CD8-positive, alpha-beta memory T cell (primary cell): ENCODE data around the gene NECTIN1. TPM values are rescaled to one million over a fixed set of nuclear protein-coding genes. Genes with fewer than 3 reads are reported as not detected.

ENCODE experiments used
- CTCF ChIA-PET: fragments of 350-600 bp; sonication (Branson Sonifier 250); formaldehyde crosslinking; loops from one replicate; lab custom pipeline; 2021; ENCODE audit warnings: antibody characterized with exemption; lab: Charles Lee
- POLR2A ChIA-PET: fragments of 350-600 bp; sonication (Branson Sonifier 250); formaldehyde crosslinking; loops from one replicate; lab custom pipeline; 2021; ENCODE audit warnings: antibody characterized with exemption; lab: Charles Lee
- DNase-seq, 5 donors: peaks; one replicate each; pipeline versions ENCODE4 v3.0.0 to v3.0.0-alpha.2; 2020 to 2022; ENCODE audit warnings: mixed read lengths in 1 of 5
- H3K27ac ChIP-seq: one replicate; pipeline ENCODE4 v1.7.0; 2013; ENCODE audit warnings: low read depth, mild to moderate bottlenecking, low read length, moderate library complexity
- H3K27me3 ChIP-seq: 2 replicates; pipeline ENCODE4 v1.7.0; 2013; ENCODE audit warnings: low read length, mild to moderate bottlenecking; ENCODE audit not compliant: insufficient read depth, poor library complexity, severe bottlenecking
- H3K36me3 ChIP-seq: 2 replicates; pipeline ENCODE4 v1.7.0; 2013; ENCODE audit warnings: mild to moderate bottlenecking, low read length, moderate library complexity; ENCODE audit not compliant: insufficient read depth
- H3K4me1 ChIP-seq: 2 replicates; pipeline ENCODE4 v1.7.0; 2013; ENCODE audit warnings: mild to moderate bottlenecking, low read length, moderate library complexity; ENCODE audit not compliant: insufficient read depth
- H3K4me3 ChIP-seq: 2 replicates; pipeline ENCODE4 v1.7.0; 2013; ENCODE audit warnings: mild to moderate bottlenecking, low read length
- H3K9me3 ChIP-seq: 2 replicates; pipeline ENCODE4 v1.7.0; 2013; ENCODE audit warnings: mild to moderate bottlenecking, low read length
- H3K27ac Mint-ChIP-seq, 8 donors: one replicate each; pipeline ENCODE4 v1.8.0; 2020 to 2021; ENCODE audit warnings: mixed read lengths in 8 of 8, mild to moderate bottlenecking in 6 of 8, inconsistent platforms in 3 of 8, moderate library complexity in 3 of 8
- H3K27me3 Mint-ChIP-seq, 2 donors: one replicate each; pipeline ENCODE4 v1.8.0; 2020 to 2021; ENCODE audit warnings: mixed read lengths in 2 of 2, mild to moderate bottlenecking in 1 of 2, moderate library complexity in 1 of 2
- H3K36me3 Mint-ChIP-seq, 3 donors: one replicate each; pipeline ENCODE4 v1.8.0; 2020 to 2021; ENCODE audit warnings: mixed read lengths in 3 of 3, inconsistent platforms in 1 of 3, mild to moderate bottlenecking in 1 of 3
- H3K4me1 Mint-ChIP-seq, 3 donors: one replicate each; pipeline ENCODE4 v1.8.0; 2020 to 2021; ENCODE audit warnings: mixed read lengths in 3 of 3, inconsistent platforms in 1 of 3, mild to moderate bottlenecking in 1 of 3
- H3K4me3 Mint-ChIP-seq, 7 donors: one replicate each; pipeline ENCODE4 v1.8.0; 2020 to 2021; ENCODE audit warnings: mixed read lengths in 7 of 7, mild to moderate bottlenecking in 6 of 7, moderate library complexity in 4 of 7, inconsistent platforms in 2 of 7
- H3K9me3 Mint-ChIP-seq, 5 donors: one replicate each; pipeline ENCODE4 v1.8.0; 2020 to 2022; ENCODE audit warnings: mixed read lengths in 5 of 5, mild to moderate bottlenecking in 3 of 5, moderate library complexity in 2 of 5, inconsistent platforms in 1 of 5
- polyA plus RNA-seq: library from polyadenylated mRNA; unstranded; fragments of 300-500 nt; fragmentation: Illumina TruSeq; gene quantifications from one replicate; pipeline ENCODE4 v1.2.3, GENCODE V29; 2021
- total RNA-seq, 2 experiments: library from RNA; stranded (reverse); gene quantifications; one replicate each; pipeline ENCODE4 v1.2.3, GENCODE V29; 2021

NECTIN1 gene
- total and polyA plus RNA-seq, 3 experiments from 2014 or later, result 0.35 to 3.8 (median 3.0) TPM

GRCh38 chr11:119758291-119758690, 29.3 kb upstream of the NECTIN1 start:
- Histone ChIP-seq H3K27me3 (no peaks in the 10 kb centered on the region), H3K9me3 (no peaks in the 10 kb centered on the region), H3K4me3 (no peak overlapping the region), H3K36me3 (no peaks in the 10 kb centered on the region), H3K27ac (no peak overlapping the region), H3K4me1 (no peaks in the 10 kb centered on the region)
- H3K27me3 Mint-ChIP-seq, result peaks cover 18 to 62% of the 10 kb centered on the region in 2 donors
- no peaks in the 10 kb centered on the region for H3K4me1 Mint-ChIP-seq
- H3K9me3 Mint-ChIP-seq, result peaks cover 0 to 2% (median 0%) of the 10 kb centered on the region in 5 donors
- no peaks in the 10 kb centered on the region for H3K36me3 Mint-ChIP-seq
- H3K27ac Mint-ChIP-seq, result no peak overlapping the region
- CTCF ChIA-PET, result no interaction called here
- H3K4me3 Mint-ChIP-seq, result no peak overlapping the region
- POLR2A ChIA-PET, result no interaction called here
- no peak for DNase-seq

- Histone ChIP-seq H3K4me1 (no peaks in the 10 kb centered on the region), H3K27me3 (no peaks in the 10 kb centered on the region), H3K9me3 (no peaks in the 10 kb centered on the region), H3K4me3 (no peak overlapping the region), H3K36me3 (no peaks in the 10 kb centered on the region), H3K27ac (no peak overlapping the region)
- ChIA-PET CTCF (no interaction called here), POLR2A (no interaction called here)
- Mint-ChIP-seq H3K27me3 (peaks cover 20 to 61% of the 10 kb centered on the region in 2 donors), H3K4me3 (no peak overlapping the region), H3K4me1 (no peaks in the 10 kb centered on the region), H3K36me3 (no peaks in the 10 kb centered on the region), H3K27ac (no peak overlapping the region), H3K9me3 (no peaks in the 10 kb centered on the region)
- DNase-seq, result no peak
Measured at GRCh38 chr11:119757378-119757777, 28.4 kb upstream of the NECTIN1 start.

GRCh38 chr11:119756169-119756865, 27.3 kb upstream of the NECTIN1 start:
- Histone ChIP-seq H3K36me3 (no peaks in the 10 kb centered on the region), H3K4me3 (no peak overlapping the region), H3K27me3 (no peaks in the 10 kb centered on the region), H3K4me1 (no peaks in the 10 kb centered on the region), H3K27ac (no peak overlapping the region), H3K9me3 (no peaks in the 10 kb centered on the region)
- H3K4me1 Mint-ChIP-seq, result peaks cover 0 to 6% (median 3%) of the 10 kb centered on the region in 3 donors
- peak overlapping the region in 1 of 8 donors; percentile 58 for H3K27ac Mint-ChIP-seq
- H3K36me3 Mint-ChIP-seq, result no peaks in the 10 kb centered on the region
- no peak overlapping the region for H3K4me3 Mint-ChIP-seq
- POLR2A ChIA-PET, result no interaction called here
- CTCF ChIA-PET, result no interaction called here
- DNase-seq, result no peak
- H3K9me3 Mint-ChIP-seq, result no peaks in the 10 kb centered on the region
- H3K27me3 Mint-ChIP-seq, result peaks cover 22 to 64% of the 10 kb centered on the region in 2 donors

- Mint-ChIP-seq H3K9me3 (no peaks in the 10 kb centered on the region), H3K4me1 (peaks cover 0 to 6% (median 3%) of the 10 kb centered on the region in 3 donors), H3K36me3 (no peaks in the 10 kb centered on the region), H3K4me3 (no peak overlapping the region), H3K27ac (no peak overlapping the region), H3K27me3 (peaks cover 27 to 62% of the 10 kb centered on the region in 2 donors)
- Histone ChIP-seq H3K27ac (no peak overlapping the region), H3K27me3 (no peaks in the 10 kb centered on the region), H3K9me3 (no peaks in the 10 kb centered on the region), H3K36me3 (no peaks in the 10 kb centered on the region), H3K4me1 (no peaks in the 10 kb centered on the region), H3K4me3 (no peak overlapping the region)
- no peak for DNase-seq
- ChIA-PET CTCF (no interaction called here), POLR2A (no interaction called here)
Measured at GRCh38 chr11:119755356-119756071, 26.5 kb upstream of the NECTIN1 start.

- CTCF ChIA-PET, result no interaction called here
- peaks cover 31 to 67% of the 10 kb centered on the region in 2 donors for H3K27me3 Mint-ChIP-seq
- Histone ChIP-seq H3K4me1 (no peaks in the 10 kb centered on the region), H3K27ac (no peak overlapping the region), H3K27me3 (no peaks in the 10 kb centered on the region), H3K9me3 (no peaks in the 10 kb centered on the region), H3K36me3 (no peaks in the 10 kb centered on the region), H3K4me3 (no peak overlapping the region)
- H3K9me3 Mint-ChIP-seq, result no peaks in the 10 kb centered on the region
- H3K27ac Mint-ChIP-seq, result no peak overlapping the region
- H3K4me1 Mint-ChIP-seq, result peaks cover 0 to 6% (median 3%) of the 10 kb centered on the region in 3 donors
- DNase-seq, result no peak
- H3K36me3 Mint-ChIP-seq, result no peaks in the 10 kb centered on the region
- no peak overlapping the region for H3K4me3 Mint-ChIP-seq
- POLR2A ChIA-PET, result no interaction called here
Measured at GRCh38 chr11:119754656-119755355, 25.8 kb upstream of the NECTIN1 start.

- Histone ChIP-seq H3K9me3 (no peaks in the 10 kb centered on the region), H3K4me1 (no peaks in the 10 kb centered on the region), H3K4me3 (no peak overlapping the region), H3K36me3 (no peaks in the 10 kb centered on the region), H3K27ac (no peak overlapping the region), H3K27me3 (no peaks in the 10 kb centered on the region)
- H3K9me3 Mint-ChIP-seq, result no peaks in the 10 kb centered on the region
- peaks cover 0 to 6% (median 3%) of the 10 kb centered on the region in 3 donors for H3K4me1 Mint-ChIP-seq
- H3K27me3 Mint-ChIP-seq, result peaks cover 31 to 67% of the 10 kb centered on the region in 2 donors
- no peak for DNase-seq
- no peak overlapping the region for H3K27ac Mint-ChIP-seq
- ChIA-PET CTCF (no interaction called here), POLR2A (no interaction called here)
- H3K36me3 Mint-ChIP-seq, result no peaks in the 10 kb centered on the region
- H3K4me3 Mint-ChIP-seq, result no peak overlapping the region
Measured at GRCh38 chr11:119754199-119754598, 25.2 kb upstream of the NECTIN1 start.

- Histone ChIP-seq H3K27me3 (no peaks in the 10 kb centered on the region), H3K4me3 (no peak overlapping the region), H3K36me3 (no peaks in the 10 kb centered on the region), H3K27ac (no peak overlapping the region), H3K4me1 (no peaks in the 10 kb centered on the region), H3K9me3 (no peaks in the 10 kb centered on the region)
- Mint-ChIP-seq H3K4me1 (peaks cover 0 to 6% (median 3%) of the 10 kb centered on the region in 3 donors), H3K9me3 (no peaks in the 10 kb centered on the region), H3K27ac (no peak overlapping the region), H3K36me3 (no peaks in the 10 kb centered on the region), H3K27me3 (peaks cover 27 to 60% of the 10 kb centered on the region in 2 donors), H3K4me3 (no peak overlapping the region)
- DNase-seq, result no peak
- CTCF ChIA-PET, result no interaction called here
- POLR2A ChIA-PET, result no interaction called here
Measured at GRCh38 chr11:119752946-119753345, 23.9 kb upstream of the NECTIN1 start.

- Histone ChIP-seq H3K27ac (no peak overlapping the region), H3K4me1 (no peaks in the 10 kb centered on the region), H3K9me3 (no peaks in the 10 kb centered on the region), H3K4me3 (no peak overlapping the region), H3K36me3 (no peaks in the 10 kb centered on the region), H3K27me3 (no peaks in the 10 kb centered on the region)
- H3K27ac Mint-ChIP-seq, result no peak overlapping the region
- ChIA-PET CTCF (no interaction called here), POLR2A (no interaction called here)
- no peak for DNase-seq
- no peak overlapping the region for H3K4me3 Mint-ChIP-seq
- H3K4me1 Mint-ChIP-seq, result peaks cover 0 to 6% (median 3%) of the 10 kb centered on the region in 3 donors
- no peaks in the 10 kb centered on the region for H3K36me3 Mint-ChIP-seq
- no peaks in the 10 kb centered on the region for H3K9me3 Mint-ChIP-seq
- peaks cover 29 to 60% of the 10 kb centered on the region in 2 donors for H3K27me3 Mint-ChIP-seq
Measured at GRCh38 chr11:119752345-119752871, 23.4 kb upstream of the NECTIN1 start.
